PC-3 (cell line): ENCODE measurements around the gene CYP46A1.

ENCODE experiments used
- CTCF ChIP-seq: fragments of 300-600 bp; sonication (generic); conservative IDR thresholded peaks from 2 replicates; pipeline ENCODE4 v1.5.1; 2017; ENCODE audit warnings: antibody characterized with exemption, low read depth, mild to moderate bottlenecking, low read length
- EZH2 ChIP-seq: fragments of 300-600 bp; sonication (generic); IDR thresholded peaks from one replicate; pipeline ENCODE4 v1.6.1; 2017; ENCODE audit warnings: antibody characterized with exemption, mild to moderate bottlenecking, low read length; ENCODE audit not compliant: unreplicated experiment

GRCh38 chr14:99675951-99676350, 8.1 kb upstream of the CYP46A1 start:
- TF ChIP-seq CTCF (no peak), EZH2 (no peak)
